HG03103 (cell line): ENCODE measurements around the gene PIGU.
"Not testable (repeated sequence)": the region's sequence is repeated elsewhere in the genome, so short reads cannot be mapped to it uniquely, and the experiment has no call there.

Source experiments
- ATAC-seq: cut with Tn5 transposase; IDR thresholded peaks from one replicate; pipeline ENCODE4 v1.9.1; 2021; ENCODE audit warnings: low read depth; ENCODE audit not compliant: unreplicated experiment

PIGU gene

GRCh38 chr20:34664751-34665150, 12.1 kb downstream of the PIGU start:
- ATAC-seq, result not testable (repeated sequence)

DNA sequence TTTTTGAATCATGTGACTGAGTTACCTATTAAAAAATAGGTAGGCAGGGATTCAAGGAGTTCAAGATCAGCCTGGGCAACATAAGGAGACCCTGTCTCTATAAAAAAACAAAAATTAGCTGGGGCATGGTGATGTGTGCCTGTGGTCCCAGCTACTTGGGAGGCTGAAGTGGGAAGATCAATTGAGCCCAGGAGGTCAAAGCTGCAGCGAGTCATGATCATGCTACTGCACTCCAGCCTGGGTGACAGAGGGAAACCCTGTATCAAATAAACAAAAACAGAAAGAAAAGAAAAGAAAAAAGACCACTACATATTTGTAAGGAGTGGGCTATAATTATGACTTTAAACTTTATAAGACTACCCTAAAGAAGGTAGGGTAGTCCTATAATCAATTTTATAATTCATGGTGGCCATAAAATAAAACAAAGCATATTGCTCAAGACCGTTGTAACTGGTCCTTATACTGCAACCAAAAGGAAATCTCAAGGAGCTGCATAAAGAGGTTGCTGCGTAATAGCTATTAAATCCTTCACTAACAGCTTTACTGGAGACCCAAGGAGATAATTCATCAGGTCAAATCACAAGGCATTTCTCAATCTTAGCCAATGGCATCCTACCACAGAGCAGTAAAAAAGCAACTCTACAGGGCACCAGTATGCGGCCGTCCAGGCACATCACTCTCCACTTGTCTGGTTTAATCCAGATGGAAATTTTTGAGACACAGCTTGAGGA, 13.5 kb downstream of the PIGU start:
- no peak for ATAC-seq

GRCh38 chr20:34661811-34662210, 15.1 kb downstream of the PIGU start:
- ATAC-seq, result not testable (repeated sequence)

DNA sequence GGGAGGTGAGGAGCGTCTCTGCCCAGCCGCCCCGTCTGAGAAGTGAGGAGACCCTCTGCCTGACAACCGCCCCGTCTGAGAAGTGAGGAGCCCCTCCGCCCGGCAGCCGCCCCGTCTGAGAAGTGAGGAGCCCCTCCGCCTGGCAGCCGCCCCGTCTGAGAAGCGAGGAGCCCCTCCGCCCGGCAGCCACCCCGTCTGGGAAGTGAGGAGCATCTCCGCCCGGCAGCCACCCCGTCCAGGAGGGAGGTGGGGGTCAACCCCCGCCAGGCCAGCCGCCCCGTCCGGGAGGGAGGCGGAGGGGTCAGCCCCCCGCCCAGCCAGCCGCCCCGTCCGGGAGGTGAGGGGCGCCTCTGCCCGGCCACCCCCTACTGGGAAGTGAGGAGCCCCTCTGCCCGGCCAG, 18.2 kb downstream of the PIGU start:
- not testable (repeated sequence) for ATAC-seq

GRCh38 chr20:34654207-34654744, 22.6 kb downstream of the PIGU start:
- ATAC-seq, result no peak

GRCh38 chr20:34651200-34651599, 25.7 kb downstream of the PIGU start:
- ATAC-seq, result no peak

DNA sequence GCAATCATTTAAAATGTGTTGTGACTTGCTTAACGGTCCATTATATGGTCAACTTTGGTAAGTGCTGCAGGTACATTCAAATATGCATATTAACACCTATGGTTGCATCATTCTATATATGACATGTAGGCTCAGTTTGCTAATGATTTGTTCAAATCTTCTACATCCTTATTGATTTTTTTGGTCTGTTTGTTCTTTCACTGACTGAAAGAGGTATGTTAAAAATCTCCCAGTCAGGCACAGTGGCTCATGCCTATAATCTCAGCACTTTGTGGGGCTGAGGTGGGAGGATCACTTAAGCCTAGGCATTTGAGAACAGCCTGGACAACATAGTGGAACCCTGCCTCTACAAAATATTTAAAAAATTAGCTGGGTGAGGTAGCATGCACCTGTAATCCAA, 29.2 kb downstream of the PIGU start:
- ATAC-seq, result no peak

DNA sequence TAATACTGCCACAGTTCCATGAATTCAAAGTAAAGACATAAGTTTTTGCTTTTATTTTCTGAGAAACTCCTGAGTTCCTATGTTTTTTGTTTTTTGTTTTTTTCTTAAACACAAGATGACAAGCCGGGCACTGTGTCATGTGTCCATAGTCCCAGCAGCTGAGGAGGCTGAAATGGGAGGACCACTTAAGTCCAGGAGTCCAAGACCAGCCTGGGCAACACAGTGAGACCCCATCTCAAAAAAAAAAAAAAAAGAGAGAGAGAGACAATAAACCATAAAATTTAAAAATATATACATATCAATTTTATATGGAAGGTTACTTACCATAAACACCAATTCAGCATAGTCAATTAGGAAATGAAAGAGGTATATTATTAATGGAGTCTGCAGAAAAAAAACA, 31.9 kb downstream of the PIGU start:
- no peak for ATAC-seq

DNA sequence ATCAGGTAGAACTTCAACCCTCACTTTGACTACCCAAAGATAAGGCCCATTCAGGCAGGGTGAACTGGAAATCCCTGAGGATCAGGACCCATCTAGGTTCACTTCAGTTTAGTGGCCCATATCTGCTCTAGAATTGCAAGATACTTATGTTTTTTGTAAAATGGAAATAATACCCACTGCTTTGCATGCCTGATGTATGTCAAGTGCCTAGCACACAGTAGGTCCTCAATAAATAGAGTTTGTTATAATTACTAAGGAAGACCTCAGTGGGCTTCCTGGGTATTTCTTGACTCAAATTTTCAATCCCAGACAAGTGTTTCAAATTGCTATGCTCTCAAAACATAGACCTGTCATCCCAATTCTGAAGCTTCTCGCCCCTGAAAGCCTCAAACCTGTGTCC, 32.5 kb downstream of the PIGU start:
- ATAC-seq, result no peak

DNA sequence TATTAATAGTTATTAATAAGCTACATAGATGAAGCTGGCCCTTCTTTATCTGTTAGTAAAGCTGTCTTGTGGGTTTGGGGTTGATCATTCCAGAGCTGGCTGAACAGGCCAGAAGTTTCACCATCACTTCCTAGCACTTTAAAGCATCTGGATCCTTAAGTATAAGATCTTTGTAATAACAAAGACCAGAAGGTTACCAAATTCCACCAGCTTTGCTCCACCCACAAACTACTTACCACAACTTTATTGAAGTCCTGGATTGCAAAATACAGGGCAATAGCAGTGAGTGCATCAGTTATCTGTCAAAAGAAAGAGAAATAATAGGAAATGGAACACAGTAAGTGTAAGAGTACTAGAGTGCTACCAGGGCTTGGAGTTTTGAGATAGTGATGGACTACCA, 33.0 kb downstream of the PIGU start:
- no peak for ATAC-seq

- no peak for ATAC-seq
Measured at GRCh38 chr20:34642009-34642408, 34.9 kb downstream of the PIGU start.

DNA sequence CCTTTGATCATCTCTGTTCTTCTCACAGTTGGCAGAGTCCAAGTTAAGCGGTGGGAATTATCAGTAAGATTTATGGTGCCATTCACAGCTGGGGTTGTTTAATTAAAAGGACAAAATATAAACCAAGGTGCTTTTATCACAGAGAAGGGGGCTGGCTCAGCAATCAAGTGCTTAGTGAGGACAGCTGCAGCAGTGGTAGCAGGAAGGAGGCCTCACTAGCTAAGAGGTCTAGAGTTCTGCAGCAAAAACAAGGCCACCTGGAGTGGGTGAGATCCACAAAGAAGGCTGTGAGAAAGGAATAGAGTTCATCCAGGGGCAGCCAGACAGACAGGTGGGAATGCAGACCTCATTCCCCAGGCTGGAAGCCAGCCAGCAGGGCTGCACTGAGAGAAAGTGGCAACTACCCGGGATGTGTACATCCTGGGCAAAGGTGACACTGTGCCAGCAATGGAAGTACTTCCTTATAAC, 37.1 kb downstream of the PIGU start:
- ATAC-seq, result no peak

DNA sequence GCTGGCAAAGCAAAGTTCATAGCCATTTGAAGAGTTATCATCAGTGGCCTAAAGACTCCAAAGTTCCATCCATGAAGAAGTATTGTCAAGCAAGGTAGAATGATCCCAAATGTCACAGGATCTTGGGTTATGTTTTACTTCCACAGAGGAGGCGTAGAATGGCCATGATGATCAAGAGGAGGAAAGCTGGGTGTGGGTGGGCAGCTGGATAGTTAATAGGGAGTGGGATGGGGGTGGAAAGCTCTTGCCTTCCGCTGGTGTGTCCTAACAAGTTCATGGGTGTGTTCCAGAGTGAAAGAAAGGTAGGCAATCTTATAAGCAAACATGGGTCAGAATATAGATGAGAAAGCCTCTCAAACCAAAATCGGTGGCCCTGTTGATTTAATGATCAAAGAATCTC, 38.4 kb downstream of the PIGU start:
- no peak for ATAC-seq

- ATAC-seq, result no peak
Measured at GRCh38 chr20:34638039-34638292, 38.9 kb downstream of the PIGU start.

DNA sequence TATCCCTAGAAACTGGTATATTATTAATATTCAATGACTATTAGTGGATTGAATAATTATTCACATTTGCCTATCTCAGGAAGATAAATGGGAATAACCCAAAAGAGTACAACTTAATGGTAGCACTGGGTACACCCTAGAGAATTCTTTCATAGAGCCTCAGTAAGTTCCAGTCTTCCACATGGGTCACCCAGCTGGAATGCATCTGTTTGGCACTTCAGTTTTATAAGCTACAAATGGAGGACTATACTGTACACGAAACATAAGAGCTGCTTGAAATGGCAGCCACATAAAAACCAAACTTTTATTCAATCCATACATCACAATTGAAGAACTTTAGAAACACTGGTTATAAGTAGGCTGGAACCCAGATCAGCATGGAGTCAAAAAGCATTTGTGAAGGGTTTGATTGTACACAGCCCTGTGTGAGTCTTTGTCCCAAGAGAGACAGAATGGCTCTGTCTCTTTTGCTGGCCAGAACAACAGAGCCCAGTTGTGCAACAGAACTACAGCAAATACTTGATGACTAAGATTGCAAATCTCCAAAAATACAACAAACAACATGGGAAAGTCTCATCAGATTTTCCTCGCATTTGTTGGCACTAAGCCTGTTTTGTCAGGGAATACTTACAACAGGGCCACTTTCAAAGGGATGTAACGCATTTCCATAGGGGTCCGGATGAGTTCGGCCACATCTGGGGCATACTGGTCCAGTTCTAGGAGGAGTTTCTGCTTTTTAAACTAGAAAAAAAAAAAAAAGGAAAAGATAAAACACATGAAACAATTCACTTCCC, 39.5 kb downstream of the PIGU start:
- no peak for ATAC-seq

- ATAC-seq, result no peak
Measured at GRCh38 chr20:34636648-34637047, 40.2 kb downstream of the PIGU start.

GRCh38 chr20:34634392-34634791, 42.5 kb downstream of the PIGU start:
- ATAC-seq, result no peak

- no peak for ATAC-seq
Measured at GRCh38 chr20:34632870-34633452, 43.9 kb downstream of the PIGU start.

GRCh38 chr20:34629904-34630303, 47.0 kb downstream of the PIGU start:
- no peak for ATAC-seq

GRCh38 chr20:34629342-34629741, 47.5 kb downstream of the PIGU start:
- ATAC-seq, result no peak

DNA sequence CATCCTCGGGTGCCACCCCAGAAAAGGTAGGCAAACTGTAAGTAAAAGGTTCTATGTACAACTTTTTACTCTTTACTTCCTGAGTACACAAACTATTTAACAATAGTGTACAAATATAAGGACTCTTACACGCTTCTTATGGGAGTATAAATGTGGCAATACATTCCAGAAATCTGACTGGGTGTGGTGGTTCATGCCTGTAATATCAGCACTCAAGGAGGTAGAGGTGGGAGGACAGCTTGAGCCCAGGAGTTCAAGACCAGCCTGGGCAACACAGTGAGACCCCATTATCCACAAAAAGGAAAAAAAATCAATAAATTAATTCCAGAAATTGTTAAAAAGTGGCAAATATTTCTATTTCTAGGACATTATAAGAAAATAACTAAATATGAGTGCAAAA, 48.9 kb downstream of the PIGU start:
- no peak for ATAC-seq

GRCh38 chr20:34627458-34627857, 49.4 kb downstream of the PIGU start:
- no peak for ATAC-seq
